Astrocyte (in vitro differentiated cells and primary cell): Measurements from ENCODE around the gene CPED1. TPM values are rescaled to one million over a fixed set of nuclear protein-coding genes. Genes with fewer than 3 reads are reported as not detected.

Source experiments
- DNase-seq: peaks from one replicate; pipeline ENCODE4 v3.0.0-alpha.2; 2010; ENCODE audit warnings: low read depth
- FAIRE-seq: peaks from 2 replicates; lab custom pipeline; 2011; peaks lifted over from hg19 to GRCh38; lab: Jason Lieb, UNC
- H2AFZ ChIP-seq: 2 replicates; pipeline ENCODE4 v1.6.0; 2012; ENCODE audit warnings: low read depth, low read length, inconsistent platforms
- H3K27ac ChIP-seq: 2 replicates; pipeline ENCODE4 v1.5.1; 2011; ENCODE audit warnings: low read depth, low read length, inconsistent platforms
- H3K27me3 ChIP-seq: 2 replicates; pipeline ENCODE4 v1.6.0; 2011; ENCODE audit warnings: low read length, inconsistent platforms; ENCODE audit not compliant: insufficient read depth
- H3K36me3 ChIP-seq: 2 replicates; pipeline ENCODE4 v1.5.1; 2011; ENCODE audit warnings: low read length, inconsistent platforms; ENCODE audit not compliant: insufficient read depth
- H3K4me1 ChIP-seq: 2 replicates; pipeline ENCODE4 v1.5.1; 2011; ENCODE audit warnings: low read length, inconsistent platforms; ENCODE audit not compliant: insufficient read depth
- H3K4me2 ChIP-seq: 2 replicates; pipeline ENCODE4 v1.6.0; 2012; ENCODE audit warnings: low read length, inconsistent platforms
- H3K4me3 ChIP-seq: 2 replicates; pipeline ENCODE4 v1.5.1; 2011; ENCODE audit warnings: low read depth, mild to moderate bottlenecking, low read length, inconsistent platforms; ENCODE audit not compliant: insufficient read depth
- H3K79me2 ChIP-seq: 2 replicates; pipeline ENCODE4 v1.6.0; 2012; ENCODE audit warnings: mild to moderate bottlenecking, low read length, inconsistent platforms; ENCODE audit not compliant: insufficient read depth
- H3K9ac ChIP-seq: 2 replicates; pipeline ENCODE4 v1.6.0; 2012; ENCODE audit warnings: mild to moderate bottlenecking, low read length, inconsistent platforms
- H3K9me3 ChIP-seq: 2 replicates; pipeline ENCODE4 v1.5.1; 2012; ENCODE audit warnings: low read depth, mild to moderate bottlenecking, low read length, inconsistent platforms; ENCODE audit not compliant: insufficient read depth
- H4K20me1 ChIP-seq: 2 replicates; pipeline ENCODE4 v1.6.0; 2012; ENCODE audit warnings: low read length, inconsistent platforms; ENCODE audit not compliant: insufficient read depth
- H3K27ac Mint-ChIP-seq: one replicate; pipeline ENCODE4 v1.8.0; 2021; ENCODE audit warnings: mild to moderate bottlenecking, mixed read lengths; ENCODE audit not compliant: unreplicated experiment
- H3K27me3 Mint-ChIP-seq: one replicate; pipeline ENCODE4 v1.8.0; 2021; ENCODE audit warnings: low read depth, mixed read lengths; ENCODE audit not compliant: unreplicated experiment
- H3K36me3 Mint-ChIP-seq: one replicate; pipeline ENCODE4 v1.8.0; 2021; ENCODE audit warnings: low read depth, mixed read lengths; ENCODE audit not compliant: unreplicated experiment
- H3K4me1 Mint-ChIP-seq: one replicate; pipeline ENCODE4 v1.8.0; 2021; ENCODE audit warnings: low read depth, mixed read lengths; ENCODE audit not compliant: unreplicated experiment
- H3K4me3 Mint-ChIP-seq: one replicate; pipeline ENCODE4 v1.8.0; 2021; ENCODE audit warnings: mild to moderate bottlenecking, moderate library complexity, mixed read lengths; ENCODE audit not compliant: unreplicated experiment
- H3K9me3 Mint-ChIP-seq: one replicate; pipeline ENCODE4 v1.8.0; 2021; ENCODE audit warnings: mild to moderate bottlenecking, mixed read lengths; ENCODE audit not compliant: unreplicated experiment
- CTCF ChIP-seq: IDR thresholded peaks from 2 replicates; pipeline ENCODE4 v1.5.1; 2011; ENCODE audit warnings: low read depth, mild to moderate bottlenecking, inconsistent platforms, low read length, moderate library complexity; ENCODE audit not compliant: insufficient read depth
- EZH2 ChIP-seq: IDR thresholded peaks from 2 replicates; pipeline ENCODE4 v1.6.1; 2012; ENCODE audit warnings: mild to moderate bottlenecking, low read length, inconsistent platforms; ENCODE audit not compliant: insufficient read depth
- total RNA-seq: library from RNA; stranded (reverse); gene quantifications from 2 replicates; pipeline ENCODE4 v1.2.1, GENCODE V29; 2021

Gene CPED1
- total RNA-seq, 1 donor from 2014 or later: 6.1 TPM

- Histone ChIP-seq H3K9me3 (no peaks in the 10 kb centered on the region), H3K27me3 (no peaks in the 10 kb centered on the region), H3K36me3 (no peaks in the 10 kb centered on the region), H3K9ac (no peak overlapping the region), H3K4me1 (peaks cover 21% of the 10 kb centered on the region), H4K20me1 (no peaks in the 10 kb centered on the region), H3K27ac (no peak overlapping the region), H3K4me3 (no peak overlapping the region), H2AFZ (no peak overlapping the region), H3K4me2 (no peak overlapping the region), H3K79me2 (no peaks in the 10 kb centered on the region)
- DNase-seq (no peak), FAIRE-seq (no peak)
- H3K4me3 Mint-ChIP-seq: no peak overlapping the region
- H3K9me3 Mint-ChIP-seq: no peaks in the 10 kb centered on the region
- H3K4me1 Mint-ChIP-seq: peaks cover 18% of the 10 kb centered on the region
- no peaks in the 10 kb centered on the region for H3K27me3 Mint-ChIP-seq
- TF ChIP-seq EZH2: no peak
- no peak for TF ChIP-seq CTCF
- no peaks in the 10 kb centered on the region for H3K36me3 Mint-ChIP-seq
- no peak overlapping the region for H3K27ac Mint-ChIP-seq
Measured at GRCh38 chr7:121300685-121301420, 312.3 kb downstream of the CPED1 start.

- TF ChIP-seq EZH2 (no peak), CTCF (no peak)
- H3K36me3 Mint-ChIP-seq: no peaks in the 10 kb centered on the region
- H3K27me3 ChIP-seq: no peaks in the 10 kb centered on the region
- peaks cover 18% of the 10 kb centered on the region for H3K4me1 Mint-ChIP-seq
- H3K4me2 ChIP-seq: peak overlapping the region; percentile 48
- no peak overlapping the region for H3K4me3 Mint-ChIP-seq
- H3K27ac Mint-ChIP-seq: no peak overlapping the region
- H3K9me3 Mint-ChIP-seq: no peaks in the 10 kb centered on the region
- H3K4me3 ChIP-seq: no peak overlapping the region
- H3K9ac ChIP-seq: peak overlapping the region; percentile 12
- H3K27ac ChIP-seq: peak overlapping the region; percentile 37
- H4K20me1 ChIP-seq: no peaks in the 10 kb centered on the region
- no peaks in the 10 kb centered on the region for H3K79me2 ChIP-seq
- no peak for FAIRE-seq
- H3K4me1 ChIP-seq: peaks cover 21% of the 10 kb centered on the region
- H3K36me3 ChIP-seq: no peaks in the 10 kb centered on the region
- no peaks in the 10 kb centered on the region for H3K27me3 Mint-ChIP-seq
- no peaks in the 10 kb centered on the region for H3K9me3 ChIP-seq
- peak overlapping the region; percentile 4 for H2AFZ ChIP-seq
- no peak for DNase-seq
Measured at GRCh38 chr7:121301446-121302213, 313.1 kb downstream of the CPED1 start.
